Suprapubic skin (tissue), 3 donors: Measurements from ENCODE around the gene CWC27.

Source experiments
- CTCF ChIP-seq, 2 donors: fragments of 200-600 bp in 1 of 2; fragments of 450-650 bp in 1 of 2; sonication (generic) in 1 of 2; IDR thresholded peaks; one replicate each; pipeline ENCODE4 v1.5.1; 2016 to 2019; ENCODE audit warnings: antibody characterized with exemption in 2 of 2, mild to moderate bottlenecking in 1 of 2, moderate library complexity in 1 of 2
- EP300 ChIP-seq: sonication (generic); formaldehyde crosslinking; IDR thresholded peaks from one replicate; pipeline ENCODE4 v1.6.1; 2017; ENCODE audit warnings: antibody characterized with exemption
- POLR2A ChIP-seq, 2 donors: fragments of 450-650 bp; IDR thresholded peaks; one replicate each; pipeline ENCODE4 v1.6.1; 2017; ENCODE audit warnings: antibody characterized with exemption in 2 of 2, mild to moderate bottlenecking in 2 of 2, moderate library complexity in 2 of 2

- TF ChIP-seq CTCF (IDR thresholded peaks at IDR 0.05), result no peak
- TF ChIP-seq POLR2A (IDR thresholded peaks at IDR 0.05), result no peak
- no peak for TF ChIP-seq EP300
Measured at GRCh38 chr5:65050140-65050539, 281.4 kb downstream of the CWC27 start.
